ENCODE data around the gene MAN1A2. TPM values are rescaled to one million over a fixed set of nuclear protein-coding genes. Genes with fewer than 3 reads are reported as not detected.
"Not testable (repeated sequence)": the region's sequence is repeated elsewhere in the genome, so short reads cannot be mapped to it uniquely, and the experiment has no call there.

MAN1A2 gene
- total RNA-seq, 2 experiments from 2014 or later: 28.8 to 30.2 TPM

DNA sequence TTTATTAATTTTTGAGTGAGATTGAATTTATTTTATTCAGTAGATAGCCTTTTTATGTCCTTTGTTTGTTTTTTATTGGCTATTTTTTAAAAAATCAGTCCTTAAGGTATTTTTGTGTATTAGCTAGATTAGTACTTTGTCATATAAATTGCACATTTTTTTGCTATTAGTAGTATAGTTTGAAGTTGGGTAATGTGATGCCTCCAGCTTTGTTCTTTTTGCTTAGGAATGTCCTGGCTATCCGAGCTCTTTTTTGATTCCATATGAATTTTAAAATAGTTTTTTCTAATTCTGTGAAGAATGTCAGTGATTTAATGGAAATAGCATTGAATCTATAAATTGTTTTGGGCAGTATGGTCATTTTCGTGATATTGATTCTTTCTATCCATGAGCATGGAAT lies 80.4 kb downstream of the MAN1A2 start:
- Mint-ChIP-seq H3K27me3 (no peaks in the 10 kb centered on the region), H3K9me3 (ENCODE audit: low read depth) (peaks cover 3% of the 10 kb centered on the region), H3K4me3 (no peak overlapping the region), H3K4me1 (no peaks in the 10 kb centered on the region), H3K36me3 (peaks cover 46% of the 10 kb centered on the region), H3K27ac (no peak overlapping the region)
- CTCF ChIA-PET: no interaction called here
- DNase-seq (no peak), ATAC-seq (no peak)

DNA sequence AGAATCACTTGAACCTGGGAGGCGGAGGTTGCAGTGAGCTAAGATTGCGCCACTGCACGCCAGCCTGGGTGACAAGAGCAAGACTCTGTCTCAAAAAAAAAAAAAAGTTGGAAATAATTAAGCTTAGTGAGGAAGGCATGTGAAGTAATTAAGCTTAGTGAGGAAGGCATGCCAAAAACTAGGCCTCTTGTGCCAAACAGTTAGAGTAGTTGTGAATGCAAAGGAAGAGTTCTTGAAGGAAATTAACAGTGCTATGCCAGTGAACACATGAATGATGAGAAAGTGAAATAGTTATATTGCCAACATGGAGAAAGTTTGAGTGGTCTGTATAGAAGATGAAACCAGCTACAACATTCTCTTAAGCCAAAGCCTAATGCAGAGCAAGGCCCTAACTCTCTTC lies 85.0 kb downstream of the MAN1A2 start:
- Mint-ChIP-seq H3K4me3 (no peak overlapping the region), H3K27ac (no peak overlapping the region), H3K36me3 (peaks cover 45% of the 10 kb centered on the region), H3K27me3 (no peaks in the 10 kb centered on the region), H3K4me1 (no peaks in the 10 kb centered on the region), H3K9me3 (ENCODE audit: low read depth) (no peaks in the 10 kb centered on the region)
- CTCF ChIA-PET: no interaction called here
- DNase-seq (no peak), ATAC-seq (no peak)

DNA sequence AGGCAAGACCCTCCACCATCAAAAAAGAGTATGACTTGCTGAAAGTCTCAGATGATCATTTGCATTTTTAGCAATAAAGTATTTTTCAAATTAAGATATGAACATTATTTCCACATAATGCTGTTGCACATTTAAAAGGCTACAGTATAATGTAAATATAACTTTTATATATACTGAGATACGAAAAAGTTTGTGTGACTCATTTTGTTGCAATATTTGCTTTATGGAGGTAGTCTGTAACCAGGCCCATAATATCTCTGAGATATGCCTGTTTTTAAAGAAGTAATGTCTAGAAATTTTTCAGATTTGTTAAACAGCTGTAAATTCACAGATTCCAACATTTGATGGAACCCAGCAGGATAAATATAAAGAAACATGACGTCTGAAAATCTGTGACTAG lies 86.7 kb downstream of the MAN1A2 start:
- Mint-ChIP-seq H3K27ac (no peak overlapping the region), H3K27me3 (no peaks in the 10 kb centered on the region), H3K4me3 (no peak overlapping the region), H3K36me3 (peaks cover 33% of the 10 kb centered on the region), H3K9me3 (ENCODE audit: low read depth) (no peaks in the 10 kb centered on the region), H3K4me1 (no peaks in the 10 kb centered on the region)
- CTCF ChIA-PET: no interaction called here
- DNase-seq: no peak
- ATAC-seq: no peak

DNA sequence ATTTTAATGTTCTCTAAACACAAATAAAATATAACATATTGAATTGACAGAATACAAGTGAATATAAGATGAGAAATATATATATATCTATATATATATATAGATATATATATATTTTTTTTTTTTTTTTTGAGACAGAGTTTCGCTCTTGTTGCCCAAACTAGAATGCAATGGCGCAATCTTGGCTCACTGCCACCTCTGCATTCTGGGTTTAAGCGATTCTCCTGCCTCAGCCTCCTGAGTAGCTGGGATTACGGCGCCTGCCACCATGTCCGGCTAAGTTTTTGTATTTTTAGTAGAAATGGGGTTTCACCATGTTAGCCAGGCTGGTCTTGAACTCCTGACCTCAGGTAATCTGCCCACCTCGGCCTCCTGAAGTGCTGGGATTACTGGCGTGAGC lies 91.2 kb downstream of the MAN1A2 start:
- H3K4me3 Mint-ChIP-seq; CTCF ChIA-PET; H3K27me3 Mint-ChIP-seq; H3K4me1 Mint-ChIP-seq; DNase-seq; H3K9me3 Mint-ChIP-seq (ENCODE audit: low read depth); H3K27ac Mint-ChIP-seq; ATAC-seq: not testable (repeated sequence)
- peaks cover 12% of the 10 kb centered on the region for H3K36me3 Mint-ChIP-seq

DNA sequence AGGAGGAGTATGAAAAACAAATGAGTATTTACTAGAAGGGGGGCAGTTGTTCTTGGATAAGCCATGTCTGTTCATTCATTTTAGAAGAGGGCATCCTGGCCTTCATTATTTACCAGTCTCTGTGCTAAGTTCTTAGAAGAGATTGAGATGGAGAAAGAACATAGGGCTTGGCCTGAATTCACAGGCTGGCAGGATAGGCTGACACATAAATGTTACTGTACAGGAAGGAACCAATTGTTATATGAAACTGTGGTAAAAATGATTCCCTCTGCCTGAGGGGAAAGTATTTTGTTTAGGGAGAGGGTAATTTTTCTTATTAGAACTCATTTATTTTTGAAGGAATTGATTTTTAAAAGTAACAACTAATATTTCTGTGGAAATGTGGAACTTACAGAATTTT lies 99.5 kb downstream of the MAN1A2 start:
- DNase-seq (no peak), ATAC-seq (no peak)
- CTCF ChIA-PET: no interaction called here
- H3K27me3 Mint-ChIP-seq: no peaks in the 10 kb centered on the region
- no peak overlapping the region for H3K27ac Mint-ChIP-seq
- H3K4me3 Mint-ChIP-seq: no peak overlapping the region
- no peaks in the 10 kb centered on the region for H3K4me1 Mint-ChIP-seq
- no peaks in the 10 kb centered on the region for H3K9me3 Mint-ChIP-seq (ENCODE audit: low read depth)
- H3K36me3 Mint-ChIP-seq: peaks cover 33% of the 10 kb centered on the region

DNA sequence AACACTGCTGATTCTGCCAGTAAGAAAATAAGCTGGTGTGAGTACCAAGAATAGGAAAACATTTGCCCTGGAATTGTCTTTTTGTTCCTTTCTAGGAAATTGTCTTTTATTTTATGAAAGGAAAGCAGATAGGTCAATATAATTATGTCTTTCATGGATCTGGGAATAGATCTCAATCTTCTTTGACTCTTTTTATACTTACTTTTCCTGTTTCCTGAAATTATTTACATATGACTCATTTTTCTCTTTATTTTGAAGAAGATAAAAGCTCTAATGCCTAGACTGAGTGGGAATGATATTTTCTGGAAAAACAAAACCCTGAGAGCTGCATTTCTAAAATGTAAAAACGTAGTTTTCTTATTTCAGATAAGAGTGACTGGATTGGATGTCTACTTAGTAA lies 100.1 kb downstream of the MAN1A2 start:
- ATAC-seq: no peak
- Mint-ChIP-seq H3K27ac (no peak overlapping the region), H3K4me3 (no peak overlapping the region), H3K9me3 (ENCODE audit: low read depth) (no peaks in the 10 kb centered on the region), H3K36me3 (peaks cover 33% of the 10 kb centered on the region), H3K4me1 (no peaks in the 10 kb centered on the region), H3K27me3 (no peaks in the 10 kb centered on the region)
- CTCF ChIA-PET: no interaction called here
- no peak for DNase-seq

DNA sequence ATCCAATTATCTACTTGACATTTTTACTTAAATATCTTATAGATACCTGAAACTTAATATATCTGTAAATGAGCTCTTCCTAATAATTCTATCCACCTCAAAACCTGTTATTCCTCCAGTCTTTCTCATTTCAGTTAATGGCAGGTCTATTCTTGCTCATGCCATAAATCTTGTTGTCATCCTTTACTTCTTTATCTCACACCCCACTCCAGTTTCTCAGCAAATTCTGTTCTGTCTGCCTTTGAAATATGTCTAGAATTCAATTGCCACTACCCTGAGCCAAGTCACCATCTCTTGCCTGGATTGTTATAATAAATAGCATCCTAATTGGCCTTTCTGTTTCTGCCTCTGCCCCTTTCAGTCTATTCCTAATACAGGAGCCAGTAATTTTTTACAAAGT lies 105.8 kb downstream of the MAN1A2 start:
- Mint-ChIP-seq H3K4me3 (no peak overlapping the region), H3K27me3 (no peaks in the 10 kb centered on the region), H3K27ac (no peak overlapping the region), H3K36me3 (peaks cover 46% of the 10 kb centered on the region), H3K9me3 (ENCODE audit: low read depth) (peaks cover 6% of the 10 kb centered on the region), H3K4me1 (no peaks in the 10 kb centered on the region)
- CTCF ChIA-PET: no interaction called here
- ATAC-seq (no peak), DNase-seq (no peak)

DNA sequence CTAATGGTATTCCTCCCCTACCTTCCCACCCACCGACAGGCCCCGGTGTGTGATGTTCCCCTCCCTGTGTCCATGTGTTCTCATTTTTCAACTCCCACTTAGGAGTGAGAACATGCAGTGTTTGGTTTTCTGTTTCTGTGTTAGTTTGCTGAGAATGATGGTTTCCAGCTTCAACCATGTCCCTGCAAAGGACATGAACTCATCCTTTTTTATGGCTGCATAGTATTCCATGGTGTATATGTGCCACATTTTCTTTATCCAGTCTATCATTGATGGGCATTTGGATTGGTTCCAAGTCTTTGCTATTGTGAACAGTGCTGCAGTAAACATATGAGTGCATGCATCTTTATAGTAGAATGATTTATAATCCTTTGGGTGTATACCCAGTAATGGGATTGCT lies 108.2 kb downstream of the MAN1A2 start:
- H3K36me3 Mint-ChIP-seq: peaks cover 41% of the 10 kb centered on the region
- H3K9me3 Mint-ChIP-seq (ENCODE audit: low read depth); DNase-seq; H3K27me3 Mint-ChIP-seq; H3K27ac Mint-ChIP-seq; H3K4me1 Mint-ChIP-seq; ATAC-seq; H3K4me3 Mint-ChIP-seq: not testable (repeated sequence)
- CTCF ChIA-PET: interaction anchor here (0.7 kb wide), 1 partner anchor 11 kb away, joined by 3 read pairs; no protein-coding TSS in a partner anchor

DNA sequence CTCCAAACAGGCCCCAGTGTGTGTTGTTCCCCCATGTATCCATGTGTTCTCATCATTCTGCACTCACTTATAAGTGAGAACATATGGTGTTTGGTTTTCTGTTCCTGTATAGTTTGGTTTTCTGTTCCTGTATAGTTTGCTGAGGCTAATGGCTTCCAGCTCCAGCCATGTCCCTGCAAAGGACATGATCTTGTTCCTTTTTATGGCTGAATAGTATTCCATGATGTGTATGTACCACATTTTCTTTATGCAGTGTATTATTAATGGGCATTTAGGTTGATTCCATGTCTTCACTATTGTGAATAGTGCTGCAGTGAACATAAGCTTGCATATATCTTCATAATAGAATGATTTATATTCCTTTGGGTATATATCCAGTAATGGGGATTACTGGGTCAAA lies 111.8 kb downstream of the MAN1A2 start:
- Mint-ChIP-seq H3K36me3 (peaks cover 65% of the 10 kb centered on the region), H3K27me3 (no peaks in the 10 kb centered on the region), H3K9me3 (ENCODE audit: low read depth) (peaks cover 6% of the 10 kb centered on the region), H3K27ac (no peak overlapping the region), H3K4me3 (no peak overlapping the region), H3K4me1 (no peaks in the 10 kb centered on the region)
- CTCF ChIA-PET: no interaction called here
- ATAC-seq: no peak
- DNase-seq: no peak

DNA sequence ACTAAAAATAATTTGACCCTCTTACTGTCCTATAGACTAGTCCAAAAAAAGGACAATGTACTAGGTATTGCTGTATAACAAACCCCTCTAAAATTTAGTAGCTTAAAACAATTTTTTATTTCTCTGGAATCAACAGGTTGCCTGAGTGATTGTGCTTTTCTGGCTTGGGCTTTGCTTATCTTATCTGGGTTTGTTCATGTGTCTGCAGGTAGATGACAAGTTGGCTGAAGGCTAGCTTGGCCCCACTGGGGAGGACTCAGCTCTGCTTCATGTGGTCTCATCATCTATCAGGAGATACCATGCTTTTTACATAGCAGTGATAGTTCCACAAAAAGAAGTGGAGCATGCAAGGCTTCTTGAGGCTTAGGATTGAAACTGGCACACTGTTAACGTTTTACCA lies 114.2 kb downstream of the MAN1A2 start:
- peaks cover 51% of the 10 kb centered on the region for H3K36me3 Mint-ChIP-seq
- DNase-seq (no peak), ATAC-seq (no peak)
- H3K9me3 Mint-ChIP-seq (ENCODE audit: low read depth): no peaks in the 10 kb centered on the region
- no peaks in the 10 kb centered on the region for H3K4me1 Mint-ChIP-seq
- H3K27ac Mint-ChIP-seq: no peak overlapping the region
- no peak overlapping the region for H3K4me3 Mint-ChIP-seq
- H3K27me3 Mint-ChIP-seq: no peaks in the 10 kb centered on the region
- CTCF ChIA-PET: no interaction called here

DNA sequence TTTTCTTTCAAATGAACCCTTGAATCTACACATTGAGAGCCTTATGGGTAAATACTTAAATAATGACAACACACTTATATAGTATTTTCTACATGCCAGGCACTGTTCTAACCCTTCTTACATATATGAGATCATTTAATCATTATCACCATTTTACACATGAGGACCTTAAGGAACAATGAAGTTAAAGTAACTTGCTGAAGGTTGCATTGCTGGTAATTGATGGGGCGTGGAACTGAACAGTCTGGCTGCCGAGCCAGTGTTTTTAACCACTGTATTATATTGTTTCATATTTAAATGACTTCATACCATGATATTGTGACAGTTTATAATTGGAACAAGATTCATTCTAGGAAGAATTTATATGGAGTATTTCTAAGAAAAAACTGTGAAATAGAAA lies 126.7 kb downstream of the MAN1A2 start:
- H3K4me3 Mint-ChIP-seq: no peak overlapping the region
- no peaks in the 10 kb centered on the region for H3K27me3 Mint-ChIP-seq
- H3K27ac Mint-ChIP-seq: no peak overlapping the region
- no peak for DNase-seq
- CTCF ChIA-PET: no interaction called here
- peaks cover 6% of the 10 kb centered on the region for H3K36me3 Mint-ChIP-seq
- no peak for ATAC-seq
- H3K9me3 Mint-ChIP-seq (ENCODE audit: low read depth): no peaks in the 10 kb centered on the region
- H3K4me1 Mint-ChIP-seq: no peaks in the 10 kb centered on the region

DNA sequence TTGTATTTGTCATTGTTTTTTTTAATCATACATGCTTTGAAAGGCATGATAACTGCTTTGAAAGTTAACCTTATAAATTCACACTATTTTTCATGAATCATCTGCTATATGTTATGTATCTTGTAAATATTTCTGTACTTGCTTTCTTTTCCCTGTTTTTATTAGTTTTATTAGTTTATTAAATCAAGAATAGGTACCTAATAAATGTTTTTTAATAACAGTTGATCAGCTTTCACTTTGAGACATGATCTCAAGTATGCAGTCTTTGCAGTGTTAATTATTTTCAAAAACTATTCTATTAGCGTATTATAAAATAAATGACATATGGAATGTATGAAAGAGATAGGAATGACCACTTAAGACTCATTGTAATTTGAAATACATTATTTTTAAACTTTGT lies 127.8 kb downstream of the MAN1A2 start:
- H3K9me3 Mint-ChIP-seq (ENCODE audit: low read depth): no peaks in the 10 kb centered on the region
- H3K36me3 Mint-ChIP-seq: peaks cover 6% of the 10 kb centered on the region
- DNase-seq: no peak
- no peak overlapping the region for H3K4me3 Mint-ChIP-seq
- H3K27ac Mint-ChIP-seq: no peak overlapping the region
- H3K27me3 Mint-ChIP-seq: no peaks in the 10 kb centered on the region
- CTCF ChIA-PET: no interaction called here
- no peaks in the 10 kb centered on the region for H3K4me1 Mint-ChIP-seq
- ATAC-seq: no peak

DNA sequence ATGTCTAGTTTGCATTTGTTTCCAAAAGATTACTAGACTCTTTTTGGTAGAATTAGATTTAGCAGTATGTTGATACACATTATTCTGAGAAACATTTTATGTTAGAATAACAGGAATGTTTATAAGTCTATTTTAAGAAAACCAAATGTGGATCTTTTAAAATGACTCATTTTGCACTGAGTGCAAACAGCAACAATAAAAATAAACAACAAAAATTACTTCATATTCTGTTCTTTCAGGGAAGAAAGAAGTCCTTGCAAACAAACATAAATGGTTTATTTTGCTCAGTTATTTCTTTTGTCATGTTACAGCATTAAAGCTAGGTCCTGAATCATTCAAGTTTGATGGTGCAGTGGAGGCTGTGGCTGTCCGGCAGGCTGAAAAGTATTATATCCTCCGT lies 131.8 kb downstream of the MAN1A2 start:
- no peaks in the 10 kb centered on the region for H3K9me3 Mint-ChIP-seq (ENCODE audit: low read depth)
- CTCF ChIA-PET: interaction anchor here (1.1 kb wide), 1 partner anchor 36 kb away, joined by 4 read pairs; no protein-coding TSS in a partner anchor
- no peaks in the 10 kb centered on the region for H3K4me1 Mint-ChIP-seq
- H3K4me3 Mint-ChIP-seq: no peak overlapping the region
- no peak for ATAC-seq
- DNase-seq: no peak
- no peaks in the 10 kb centered on the region for H3K27me3 Mint-ChIP-seq
- H3K36me3 Mint-ChIP-seq: peaks cover 3% of the 10 kb centered on the region
- H3K27ac Mint-ChIP-seq: no peak overlapping the region

DNA sequence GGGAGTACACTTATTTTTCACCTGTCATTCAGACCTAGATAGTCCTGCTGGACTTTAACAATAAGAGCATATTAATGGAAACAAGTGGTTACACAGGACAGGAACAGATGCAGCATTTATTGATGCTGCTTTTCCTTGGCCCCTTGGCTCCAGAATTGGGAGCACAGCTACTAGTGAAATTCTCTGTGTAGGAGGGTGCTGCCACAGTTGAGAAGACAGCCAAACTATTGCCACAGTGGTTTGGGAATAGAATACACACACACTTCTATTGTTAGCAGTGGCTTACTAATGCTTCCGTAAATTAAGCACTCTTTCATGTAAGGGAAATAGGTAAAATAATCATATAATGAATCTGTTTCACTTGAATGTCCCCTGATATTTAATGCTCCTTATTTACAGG lies 133.3 kb downstream of the MAN1A2 start:
- no peak for ATAC-seq
- H3K27ac Mint-ChIP-seq: no peak overlapping the region
- DNase-seq: no peak
- H3K27me3 Mint-ChIP-seq: no peaks in the 10 kb centered on the region
- H3K4me1 Mint-ChIP-seq: no peaks in the 10 kb centered on the region
- CTCF ChIA-PET: interaction anchor here (2.0 kb wide), 1 partner anchor 253 kb away, joined by 7 read pairs; no protein-coding TSS in a partner anchor
- H3K36me3 Mint-ChIP-seq: peaks cover 6% of the 10 kb centered on the region
- no peaks in the 10 kb centered on the region for H3K9me3 Mint-ChIP-seq (ENCODE audit: low read depth)
- no peak overlapping the region for H3K4me3 Mint-ChIP-seq

DNA sequence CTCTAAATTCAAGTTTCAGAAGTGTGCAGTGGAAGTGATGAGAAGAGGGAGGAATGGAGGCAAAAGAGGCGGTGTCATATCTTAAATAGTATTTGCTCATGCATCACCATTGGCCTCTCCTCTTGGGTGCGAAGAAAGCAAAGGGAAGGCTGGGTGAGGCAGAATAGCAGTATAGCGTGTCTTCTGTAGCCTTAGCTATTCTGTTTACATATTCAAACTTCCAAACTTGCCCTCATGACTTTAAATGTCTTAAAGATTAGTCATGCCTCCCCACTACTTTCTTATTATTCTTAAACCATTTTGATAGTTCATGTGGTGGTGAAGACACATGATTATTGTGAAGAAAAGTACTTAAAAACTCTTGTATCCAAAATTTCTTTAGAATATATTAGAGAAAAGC lies 134.0 kb downstream of the MAN1A2 start:
- no peaks in the 10 kb centered on the region for H3K9me3 Mint-ChIP-seq (ENCODE audit: low read depth)
- CTCF ChIA-PET: interaction anchor here (2.0 kb wide), 1 partner anchor 253 kb away, joined by 7 read pairs; no protein-coding TSS in a partner anchor
- no peaks in the 10 kb centered on the region for H3K4me1 Mint-ChIP-seq
- DNase-seq (no peak), ATAC-seq (no peak)
- peaks cover 6% of the 10 kb centered on the region for H3K36me3 Mint-ChIP-seq
- H3K4me3 Mint-ChIP-seq: no peak overlapping the region
- H3K27me3 Mint-ChIP-seq: no peaks in the 10 kb centered on the region
- no peak overlapping the region for H3K27ac Mint-ChIP-seq
